SW 1271 (cell line): ENCODE results near the gene LDLR.
"Not testable (repeated sequence)": the region's sequence is repeated elsewhere in the genome, so short reads cannot be mapped to it uniquely, and the experiment has no call there.

Source experiments
- DNase-seq, 2 experiments: peaks; one replicate each; lab custom pipeline; 2025; lab: John Stamatoyannopoulos, UW

The LDLR gene

GRCh38 chr19:11141937-11142527 lies 52.8 kb downstream of the LDLR start:
- DNase-seq = no peak

DNA sequence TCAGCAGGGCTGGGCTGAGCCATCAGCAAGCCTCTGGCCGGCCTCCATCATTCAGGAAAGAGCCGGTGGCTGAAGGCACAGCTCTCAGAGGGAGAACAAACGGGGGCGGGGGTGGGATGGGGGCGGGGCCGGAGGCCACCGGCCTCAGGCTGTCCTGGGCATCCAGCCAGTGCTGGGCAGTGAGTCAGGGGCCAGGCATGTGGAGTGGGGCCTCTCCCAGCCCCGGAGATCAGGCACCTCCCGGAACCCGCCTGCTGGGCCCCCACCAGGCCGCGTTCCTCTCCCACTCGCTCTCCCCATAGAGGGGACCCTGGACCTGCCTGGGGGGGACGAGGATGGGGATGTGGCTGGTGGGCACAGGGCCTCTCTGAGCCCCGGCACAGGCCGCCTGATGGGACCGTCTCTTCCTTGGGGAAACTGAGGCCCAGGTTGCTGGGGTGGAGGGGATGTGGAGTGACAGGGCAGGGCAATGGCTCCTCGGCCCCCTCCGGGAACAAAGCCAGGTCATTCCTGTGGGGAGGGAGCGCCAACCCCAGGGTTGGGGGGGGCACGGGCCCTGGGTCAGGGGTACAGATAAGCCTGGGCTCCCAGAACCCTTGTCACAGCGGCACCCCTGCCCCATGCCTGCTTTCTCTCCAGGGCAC lies 53.4 kb downstream of the LDLR start:
- peak; percentile 78 to 87 for DNase-seq

- DNase-seq = no peak
These were observed 56.3 kb downstream of the LDLR start for GRCh38 chr19:11145536-11145924.

- no peak for DNase-seq
These were observed 58.7 kb downstream of the LDLR start for GRCh38 chr19:11148001-11148400.

- DNase-seq = no peak
These were observed 61.9 kb downstream of the LDLR start for GRCh38 chr19:11151181-11151580.

- DNase-seq = no peak
These were observed 63.2 kb downstream of the LDLR start for GRCh38 chr19:11152318-11153062.

DNA sequence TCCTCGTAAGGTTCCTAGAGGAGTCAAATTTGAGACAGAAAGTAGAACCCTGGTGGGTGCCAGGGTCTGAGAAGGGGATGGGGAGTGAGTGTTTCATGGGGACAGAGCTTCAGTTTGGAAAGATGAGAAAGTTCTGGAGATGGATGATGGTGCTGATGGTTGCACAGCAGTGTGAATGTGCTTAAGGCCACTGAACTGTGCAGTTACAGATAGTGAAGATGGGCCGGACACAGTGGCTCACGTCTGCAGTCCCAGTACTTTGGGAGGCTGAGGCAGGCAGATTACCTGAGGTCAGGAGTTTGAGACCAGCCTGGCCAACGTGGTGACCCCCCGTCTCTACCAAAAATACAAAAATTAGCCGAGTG lies 65.4 kb downstream of the LDLR start:
- DNase-seq = no peak

- peak; percentile 91 to 98 for DNase-seq
These were observed 66.3 kb downstream of the LDLR start, which contains the start of gene SPC24 for GRCh38 chr19:11155373-11156120. SPC24 (minus strand) TSS chr19:11155782; CDS start chr19:11155776, 6 bp downstream.

DNA sequence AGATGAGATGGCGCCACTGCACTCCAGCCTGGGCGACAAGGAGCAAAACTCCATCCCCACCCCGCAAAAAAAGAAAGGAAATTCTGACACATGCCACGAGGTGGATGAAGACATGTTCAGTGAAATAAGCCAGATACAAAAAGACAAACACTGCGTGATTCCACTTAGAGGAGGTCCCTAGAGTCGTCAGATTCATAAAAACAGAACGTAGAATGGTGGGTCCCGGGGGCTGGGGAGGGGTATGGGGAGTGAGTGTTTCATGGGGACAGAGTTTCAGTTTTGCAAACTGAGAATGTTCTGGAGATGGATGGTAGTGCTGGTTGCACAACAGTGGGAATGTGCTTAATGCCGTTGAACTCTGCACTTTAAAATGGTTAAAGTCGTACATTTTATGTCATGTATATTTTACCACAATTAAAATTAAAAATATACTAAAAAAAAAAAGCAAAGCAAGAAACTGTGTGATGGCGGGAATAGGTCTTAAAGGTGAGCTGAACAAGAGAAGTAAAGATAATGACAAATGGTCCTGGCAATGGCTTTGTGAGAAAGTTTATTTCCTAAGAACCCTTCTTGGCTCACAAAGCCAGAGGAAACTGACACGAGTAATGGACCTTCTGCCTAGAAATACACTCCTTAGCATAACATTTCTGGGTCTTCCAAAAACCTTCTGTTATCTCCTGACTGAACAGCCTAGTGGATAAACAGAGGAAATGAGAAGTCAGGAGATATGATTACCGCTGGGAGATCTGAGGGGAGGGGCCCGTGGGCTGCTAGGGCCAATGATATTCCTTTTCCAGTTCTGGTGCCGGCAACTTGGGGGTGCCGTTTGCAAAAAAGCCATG lies 70.6 kb downstream of the LDLR start:
- DNase-seq = no peak

DNA sequence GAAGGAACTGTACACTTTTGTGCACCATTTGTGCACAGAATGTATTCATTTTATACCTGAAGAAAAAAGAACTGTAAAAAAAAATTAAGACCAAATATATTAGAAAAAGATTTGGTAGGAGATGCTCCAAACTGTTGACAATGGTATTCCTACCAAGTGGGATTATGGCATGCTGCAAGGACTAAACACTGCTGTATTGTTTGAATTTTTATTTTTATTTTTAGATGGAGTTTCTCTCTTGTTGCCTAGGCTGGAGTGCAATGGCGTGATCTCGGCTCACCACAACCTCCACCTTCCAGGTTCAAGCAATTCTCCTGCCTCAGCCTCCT lies 71.1 kb downstream of the LDLR start:
- DNase-seq = not testable (repeated sequence)

DNA sequence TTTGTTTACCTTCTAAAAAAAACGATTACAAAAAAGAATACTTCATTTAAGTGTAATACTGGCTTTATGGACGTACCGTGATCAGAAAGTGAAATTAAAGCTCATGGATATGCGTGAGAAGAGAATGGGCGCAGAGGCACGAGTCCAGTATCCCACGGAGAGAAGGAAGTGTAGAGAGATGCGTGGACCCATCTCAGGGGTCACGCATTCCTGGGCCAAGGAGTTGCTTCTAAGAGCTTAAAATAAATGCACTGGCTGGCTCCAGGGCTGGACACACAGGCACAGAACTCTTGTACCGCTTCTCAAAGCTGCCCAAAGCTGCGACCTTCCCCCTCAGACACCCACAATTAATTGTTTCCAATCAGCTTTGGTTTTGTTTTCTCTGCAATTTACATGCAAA lies 75.0 kb downstream of the LDLR start:
- no peak for DNase-seq

- no peak for DNase-seq
These were observed 75.7 kb downstream of the LDLR start for GRCh38 chr19:11164879-11165406.

DNA sequence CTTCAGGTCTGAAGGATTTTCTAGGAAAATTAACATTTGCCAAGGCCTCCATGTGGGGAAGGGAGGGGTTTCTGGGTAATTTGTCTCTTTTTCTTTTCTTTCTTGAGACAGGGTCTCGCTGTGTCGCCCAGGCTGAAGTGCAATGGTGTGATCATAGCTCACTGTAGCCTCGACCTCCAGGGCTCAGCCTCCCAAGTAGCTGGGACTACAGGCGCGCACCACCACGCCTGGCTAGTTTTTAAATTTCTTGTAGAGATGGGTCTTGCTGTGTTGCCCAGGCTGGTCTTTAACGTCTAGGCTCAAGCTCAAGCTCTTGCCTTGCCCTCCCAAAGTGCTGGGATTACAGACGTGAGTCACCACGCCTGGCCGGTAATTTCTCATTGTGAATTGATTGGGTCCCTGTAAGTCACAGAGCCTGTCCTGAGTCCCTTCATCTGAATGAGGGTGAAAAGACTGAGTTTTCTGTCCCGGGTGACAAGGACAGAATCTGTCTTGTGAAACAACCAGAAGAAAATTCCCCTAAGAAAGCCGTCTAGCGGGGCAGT lies 76.3 kb downstream of the LDLR start:
- no peak for DNase-seq

GRCh38 chr19:11166281-11167142 lies 77.2 kb downstream of the LDLR start:
- DNase-seq = no peak

- DNase-seq = peak; percentile 77 to 84
These were observed 79.3 kb downstream of the LDLR start for GRCh38 chr19:11168568-11168967.

DNA sequence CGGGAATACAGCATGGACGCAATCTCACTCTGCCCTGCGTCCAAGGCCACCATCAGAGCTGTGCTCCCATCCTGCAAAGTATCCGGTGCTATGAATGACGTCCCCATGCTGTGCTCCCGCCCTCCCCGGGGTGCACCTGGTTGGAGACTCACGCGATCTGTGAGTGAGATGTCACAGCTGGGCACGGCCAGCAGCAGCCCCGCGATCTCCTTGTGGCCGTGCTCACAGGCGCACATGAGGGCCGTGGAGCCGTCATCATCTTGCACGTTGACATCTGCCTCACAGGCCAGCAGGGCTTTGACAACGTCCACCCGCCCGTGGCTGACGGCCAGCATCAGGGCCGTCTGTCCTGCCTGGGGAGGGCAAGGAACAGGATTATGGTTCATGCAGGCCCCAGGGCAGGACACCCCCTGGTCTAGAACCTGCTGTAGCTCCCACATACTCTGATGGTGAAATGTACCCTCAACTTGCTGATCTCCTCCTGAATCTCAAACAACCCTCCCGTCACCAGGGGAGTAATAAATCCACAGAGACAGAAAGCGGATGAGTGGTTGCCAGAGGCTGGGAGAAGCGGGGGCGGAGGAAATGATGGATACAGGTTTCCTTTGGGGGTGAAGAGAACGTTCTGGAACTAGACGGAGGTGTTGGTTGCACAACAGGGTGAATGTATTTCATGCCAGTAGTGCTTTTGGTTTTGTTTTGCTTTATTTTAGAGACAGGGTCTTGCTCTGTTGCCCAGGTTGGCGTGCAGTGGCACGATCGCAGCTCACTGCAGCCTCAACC lies 80.8 kb downstream of the LDLR start:
- DNase-seq = no peak

DNA sequence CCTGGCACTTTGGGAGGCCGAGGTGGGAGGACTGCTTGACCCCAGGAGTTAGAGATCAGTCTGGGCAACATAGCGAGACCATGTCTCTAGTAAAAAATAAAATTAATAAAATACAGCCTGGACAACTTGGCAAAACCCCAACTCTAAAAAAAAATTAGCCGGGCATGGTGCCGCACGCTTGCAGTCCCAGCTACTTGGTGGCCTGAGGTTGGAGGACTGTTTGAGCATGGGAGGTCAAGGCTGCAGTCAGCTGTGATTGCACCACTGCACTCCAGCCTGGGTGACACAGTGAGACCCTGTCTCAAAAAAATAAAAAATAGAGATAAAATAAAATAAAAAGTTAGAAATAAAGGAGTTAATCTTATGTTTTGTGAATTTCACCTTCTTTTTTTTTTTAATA lies 81.9 kb downstream of the LDLR start:
- DNase-seq = no peak

GRCh38 chr19:11172576-11172975 lies 83.3 kb downstream of the LDLR start:
- no peak for DNase-seq

GRCh38 chr19:11173516-11174155 lies 84.4 kb downstream of the LDLR start:
- DNase-seq = no peak
